ENCODE results near the gene MED10. TPM values are rescaled to one million over a fixed set of nuclear protein-coding genes. Genes with fewer than 3 reads are reported as not detected.
A peak's percentile ranks its signal among the peaks of the same experiment; 100 is the strongest.

Gene MED10
- total RNA-seq, 1 experiment from 2014 or later = 19.6 TPM

DNA sequence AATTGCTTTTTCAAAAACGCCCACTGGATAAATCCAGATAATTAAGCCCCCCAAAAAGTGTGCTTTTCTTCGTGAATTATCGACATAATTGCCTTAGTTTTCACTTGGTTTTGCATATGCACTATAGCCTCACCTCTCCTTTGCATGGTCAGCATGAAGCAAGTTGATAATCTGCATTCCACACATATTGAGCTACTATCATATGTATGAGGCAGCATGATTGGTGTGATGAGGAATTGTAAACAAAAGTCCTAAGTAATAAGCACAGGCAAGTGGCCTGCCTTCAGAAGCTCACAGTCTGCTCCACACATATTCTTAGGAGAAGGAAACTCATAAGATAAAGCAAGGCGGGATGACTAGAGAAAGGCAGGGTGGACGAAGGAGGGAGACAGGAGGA, 33.8 kb downstream of the MED10 start:
- Histone ChIP-seq H3K4me2 (ENCODE audit: low read depth, low read length, poor library complexity, severe bottlenecking) (no peak overlapping the region), H3K79me2 (ENCODE audit: low read length) (no peaks in the 10 kb centered on the region), H3K4me1 (ENCODE audit: low read length) (no peaks in the 10 kb centered on the region), H3K27me3 (ENCODE audit: low read length) (no peaks in the 10 kb centered on the region), H3K9ac (ENCODE audit: low read length) (no peak overlapping the region), H3K9me2 (replicated peaks; ENCODE audit: insufficient read depth, low read length) (no peaks in the 10 kb centered on the region), H3K27ac (ENCODE audit: low read length) (no peak overlapping the region), H2AFZ (ENCODE audit: low read length) (no peak overlapping the region), H3K36me3 (ENCODE audit: insufficient read depth, low read length) (no peaks in the 10 kb centered on the region), H4K20me1 (ENCODE audit: insufficient read depth, low read depth, low read length) (no peaks in the 10 kb centered on the region), H3K4me3 (ENCODE audit: low read length) (no peak overlapping the region), H3K9me3 (ENCODE audit: low read length) (no peaks in the 10 kb centered on the region)
- DNase-seq = no peak

GRCh38 chr5:6343951-6344592, 34.3 kb downstream of the MED10 start:
- Histone ChIP-seq H2AFZ (ENCODE audit: low read length) (no peak overlapping the region), H3K9me2 (replicated peaks; ENCODE audit: insufficient read depth, low read length) (no peaks in the 10 kb centered on the region), H3K4me3 (ENCODE audit: low read length) (no peak overlapping the region), H3K79me2 (ENCODE audit: low read length) (no peaks in the 10 kb centered on the region), H3K27ac (ENCODE audit: low read length) (no peak overlapping the region), H3K9me3 (ENCODE audit: low read length) (no peaks in the 10 kb centered on the region), H3K27me3 (ENCODE audit: low read length) (no peaks in the 10 kb centered on the region), H3K4me1 (ENCODE audit: low read length) (no peaks in the 10 kb centered on the region), H4K20me1 (ENCODE audit: insufficient read depth, low read depth, low read length) (no peaks in the 10 kb centered on the region), H3K9ac (ENCODE audit: low read length) (no peak overlapping the region), H3K4me2 (ENCODE audit: low read depth, low read length, poor library complexity, severe bottlenecking) (no peak overlapping the region), H3K36me3 (ENCODE audit: insufficient read depth, low read length) (no peaks in the 10 kb centered on the region)
- no peak for DNase-seq

DNA sequence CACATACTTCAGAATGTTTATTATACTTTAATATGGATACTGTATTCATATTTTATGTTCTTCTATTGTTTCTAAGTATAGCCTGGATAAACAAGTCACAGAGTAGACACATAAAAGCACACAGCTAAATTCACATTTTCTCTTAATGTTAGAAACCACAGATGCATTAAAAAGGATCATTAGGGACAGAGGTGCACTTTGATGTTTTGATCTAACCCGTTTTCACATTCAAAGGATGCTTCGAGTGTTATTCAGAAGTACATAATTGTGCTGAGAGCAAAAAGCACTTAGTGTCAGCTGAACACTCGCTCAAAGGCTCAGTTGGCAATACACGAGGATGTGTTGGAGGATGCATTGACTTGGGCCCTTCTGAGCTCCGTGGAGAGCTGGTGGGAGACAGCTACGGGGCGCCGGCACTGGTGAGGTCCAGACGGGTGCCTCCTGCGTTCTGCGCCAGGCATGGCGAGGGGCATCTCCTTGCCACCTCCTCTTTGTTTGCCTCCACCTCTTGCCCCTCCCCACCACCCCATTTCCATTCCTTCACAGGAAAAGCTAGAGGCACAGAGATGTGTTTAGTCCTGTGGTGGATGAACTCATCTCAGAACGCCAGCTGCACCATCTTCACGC, 35.5 kb downstream of the MED10 start:
- no peaks in the 10 kb centered on the region for H3K9me3 ChIP-seq (ENCODE audit: low read length)
- no peak overlapping the region for H2AFZ ChIP-seq (ENCODE audit: low read length)
- no peaks in the 10 kb centered on the region for H3K4me1 ChIP-seq (ENCODE audit: low read length)
- H3K36me3 ChIP-seq (ENCODE audit: insufficient read depth, low read length) = no peaks in the 10 kb centered on the region
- no peak overlapping the region for H3K27ac ChIP-seq (ENCODE audit: low read length)
- no peaks in the 10 kb centered on the region for H3K27me3 ChIP-seq (ENCODE audit: low read length)
- H3K79me2 ChIP-seq (ENCODE audit: low read length) = no peaks in the 10 kb centered on the region
- no peak overlapping the region for H3K9ac ChIP-seq (ENCODE audit: low read length)
- no peaks in the 10 kb centered on the region for H3K9me2 ChIP-seq (replicated peaks; ENCODE audit: insufficient read depth, low read length)
- no peak for DNase-seq
- no peak overlapping the region for H3K4me2 ChIP-seq (ENCODE audit: low read depth, low read length, poor library complexity, severe bottlenecking)
- no peaks in the 10 kb centered on the region for H4K20me1 ChIP-seq (ENCODE audit: insufficient read depth, low read depth, low read length)
- H3K4me3 ChIP-seq (ENCODE audit: low read length) = no peak overlapping the region

GRCh38 chr5:6340100-6340499, 38.2 kb downstream of the MED10 start:
- DNase-seq = no peak
- Histone ChIP-seq H3K36me3 (ENCODE audit: insufficient read depth, low read length) (no peaks in the 10 kb centered on the region), H2AFZ (ENCODE audit: low read length) (no peak overlapping the region), H3K9me3 (ENCODE audit: low read length) (no peaks in the 10 kb centered on the region), H3K9me2 (replicated peaks; ENCODE audit: insufficient read depth, low read length) (no peaks in the 10 kb centered on the region), H3K4me1 (ENCODE audit: low read length) (no peaks in the 10 kb centered on the region), H3K4me3 (ENCODE audit: low read length) (no peak overlapping the region), H3K27ac (ENCODE audit: low read length) (no peak overlapping the region), H3K27me3 (ENCODE audit: low read length) (no peaks in the 10 kb centered on the region), H3K9ac (ENCODE audit: low read length) (no peak overlapping the region), H3K79me2 (ENCODE audit: low read length) (no peaks in the 10 kb centered on the region), H3K4me2 (ENCODE audit: low read depth, low read length, poor library complexity, severe bottlenecking) (no peak overlapping the region), H4K20me1 (ENCODE audit: insufficient read depth, low read depth, low read length) (no peaks in the 10 kb centered on the region)

- no peaks in the 10 kb centered on the region for H3K36me3 ChIP-seq (ENCODE audit: insufficient read depth, low read length)
- no peaks in the 10 kb centered on the region for H3K4me1 ChIP-seq (ENCODE audit: low read length)
- H3K27me3 ChIP-seq (ENCODE audit: low read length) = no peaks in the 10 kb centered on the region
- H3K4me2 ChIP-seq (ENCODE audit: low read depth, low read length, poor library complexity, severe bottlenecking) = no peak overlapping the region
- H3K27ac ChIP-seq (ENCODE audit: low read length) = no peak overlapping the region
- DNase-seq = no peak
- no peaks in the 10 kb centered on the region for H3K79me2 ChIP-seq (ENCODE audit: low read length)
- no peak overlapping the region for H2AFZ ChIP-seq (ENCODE audit: low read length)
- no peak overlapping the region for H3K9ac ChIP-seq (ENCODE audit: low read length)
- no peaks in the 10 kb centered on the region for H4K20me1 ChIP-seq (ENCODE audit: insufficient read depth, low read depth, low read length)
- no peak overlapping the region for H3K4me3 ChIP-seq (ENCODE audit: low read length)
- no peaks in the 10 kb centered on the region for H3K9me2 ChIP-seq (replicated peaks; ENCODE audit: insufficient read depth, low read length)
- H3K9me3 ChIP-seq (ENCODE audit: low read length) = no peaks in the 10 kb centered on the region
Measured at GRCh38 chr5:6338871-6339270, 39.5 kb downstream of the MED10 start.

- Histone ChIP-seq H3K27me3 (ENCODE audit: low read length) (no peaks in the 10 kb centered on the region), H3K9me3 (ENCODE audit: low read length) (no peaks in the 10 kb centered on the region), H3K4me3 (ENCODE audit: low read length) (no peak overlapping the region), H3K36me3 (ENCODE audit: insufficient read depth, low read length) (no peaks in the 10 kb centered on the region), H3K9ac (ENCODE audit: low read length) (no peak overlapping the region), H3K79me2 (ENCODE audit: low read length) (no peaks in the 10 kb centered on the region), H3K4me1 (ENCODE audit: low read length) (no peaks in the 10 kb centered on the region), H3K9me2 (replicated peaks; ENCODE audit: insufficient read depth, low read length) (no peaks in the 10 kb centered on the region), H4K20me1 (ENCODE audit: insufficient read depth, low read depth, low read length) (no peaks in the 10 kb centered on the region), H3K27ac (ENCODE audit: low read length) (no peak overlapping the region), H2AFZ (ENCODE audit: low read length) (no peak overlapping the region), H3K4me2 (ENCODE audit: low read depth, low read length, poor library complexity, severe bottlenecking) (no peak overlapping the region)
- DNase-seq = no peak
Measured at GRCh38 chr5:6338135-6338534, 40.2 kb downstream of the MED10 start.

- no peak overlapping the region for H3K9ac ChIP-seq (ENCODE audit: low read length)
- no peaks in the 10 kb centered on the region for H3K27me3 ChIP-seq (ENCODE audit: low read length)
- H4K20me1 ChIP-seq (ENCODE audit: insufficient read depth, low read depth, low read length) = no peaks in the 10 kb centered on the region
- H3K27ac ChIP-seq (ENCODE audit: low read length) = no peak overlapping the region
- no peak overlapping the region for H3K4me2 ChIP-seq (ENCODE audit: low read depth, low read length, poor library complexity, severe bottlenecking)
- no peak overlapping the region for H2AFZ ChIP-seq (ENCODE audit: low read length)
- H3K4me3 ChIP-seq (ENCODE audit: low read length) = no peak overlapping the region
- no peak for DNase-seq
- no peaks in the 10 kb centered on the region for H3K36me3 ChIP-seq (ENCODE audit: insufficient read depth, low read length)
- H3K9me3 ChIP-seq (ENCODE audit: low read length) = no peaks in the 10 kb centered on the region
- no peaks in the 10 kb centered on the region for H3K4me1 ChIP-seq (ENCODE audit: low read length)
- no peaks in the 10 kb centered on the region for H3K79me2 ChIP-seq (ENCODE audit: low read length)
- H3K9me2 ChIP-seq (replicated peaks; ENCODE audit: insufficient read depth, low read length) = no peaks in the 10 kb centered on the region
Measured at GRCh38 chr5:6333182-6333905, 45.0 kb downstream of the MED10 start.

DNA sequence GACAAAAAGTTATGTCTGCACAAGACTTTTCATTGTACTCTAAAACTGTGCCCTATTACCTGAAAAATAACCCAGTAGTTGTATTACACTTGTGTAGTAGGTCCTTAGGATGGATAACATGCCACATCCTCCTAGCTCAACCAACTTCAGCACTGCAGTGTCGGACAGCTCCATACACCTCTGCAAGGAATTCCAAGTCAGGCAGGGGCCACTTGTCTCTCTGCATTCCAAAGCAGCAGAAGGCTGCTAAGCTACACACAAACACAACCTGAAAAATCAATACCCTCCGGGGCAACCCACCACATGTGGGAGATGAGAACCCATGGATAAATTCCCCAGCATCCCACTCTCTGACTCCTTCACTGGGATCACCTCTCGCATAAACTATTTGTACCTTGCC, 50.2 kb downstream of the MED10 start:
- Histone ChIP-seq H3K4me2 (ENCODE audit: low read depth, low read length, poor library complexity, severe bottlenecking) (no peak overlapping the region), H4K20me1 (ENCODE audit: insufficient read depth, low read depth, low read length) (no peaks in the 10 kb centered on the region), H3K9ac (ENCODE audit: low read length) (no peak overlapping the region), H3K4me3 (ENCODE audit: low read length) (no peak overlapping the region), H3K79me2 (ENCODE audit: low read length) (no peaks in the 10 kb centered on the region), H3K4me1 (ENCODE audit: low read length) (no peaks in the 10 kb centered on the region), H3K9me3 (ENCODE audit: low read length) (no peaks in the 10 kb centered on the region), H3K36me3 (ENCODE audit: insufficient read depth, low read length) (no peaks in the 10 kb centered on the region), H3K27ac (ENCODE audit: low read length) (no peak overlapping the region), H3K27me3 (ENCODE audit: low read length) (no peaks in the 10 kb centered on the region), H2AFZ (ENCODE audit: low read length) (no peak overlapping the region), H3K9me2 (replicated peaks; ENCODE audit: insufficient read depth, low read length) (no peaks in the 10 kb centered on the region)
- peak; percentile 58 for DNase-seq
